Activated CD4-positive, alpha-beta T cell treated with anti-CD3 and anti-CD28 coated beads for 24 hours (primary cell): ENCODE measurements around the gene METRNL.
"Not testable (repeated sequence)": the region's sequence is repeated elsewhere in the genome, so short reads cannot be mapped to it uniquely, and the experiment has no call there.

Experiments used
- DNase-seq, 2 donors: peaks; one replicate each; pipeline ENCODE4 v3.0.0-alpha.2; 2020; ENCODE audit warnings: low read depth in 2 of 2

METRNL gene

GRCh38 chr17:83106913-83107655 is 27.7 kb downstream of the METRNL start:
- DNase-seq: no peak

GRCh38 chr17:83107656-83108048 is 28.2 kb downstream of the METRNL start:
- no peak for DNase-seq

GRCh38 chr17:83108709-83109108 is 29.3 kb downstream of the METRNL start:
- no peak for DNase-seq

- DNase-seq: no peak
Measured at GRCh38 chr17:83109386-83109785, 30.0 kb downstream of the METRNL start.

- DNase-seq: no peak
Measured at GRCh38 chr17:83109793-83110645, 30.6 kb downstream of the METRNL start.

- no peak for DNase-seq
Measured at GRCh38 chr17:83110735-83111134, 31.3 kb downstream of the METRNL start.

- DNase-seq: no peak
Measured at GRCh38 chr17:83111516-83112282, 32.3 kb downstream of the METRNL start.

- no peak for DNase-seq
Measured at GRCh38 chr17:83113381-83113780, 34.0 kb downstream of the METRNL start.

- no peak for DNase-seq
Measured at GRCh38 chr17:83113792-83114191, 34.4 kb downstream of the METRNL start.

- DNase-seq: no peak
Measured at GRCh38 chr17:83114706-83115105, 35.3 kb downstream of the METRNL start.

- no peak for DNase-seq
Measured at GRCh38 chr17:83115202-83115651, 35.8 kb downstream of the METRNL start.

- no peak for DNase-seq
Measured at GRCh38 chr17:83115832-83116231, 36.4 kb downstream of the METRNL start.

GRCh38 chr17:83116311-83116771 is 36.9 kb downstream of the METRNL start:
- DNase-seq: no peak

- no peak for DNase-seq
Measured at GRCh38 chr17:83116783-83117555, 37.6 kb downstream of the METRNL start.

- no peak for DNase-seq
Measured at GRCh38 chr17:83117583-83117982, 38.2 kb downstream of the METRNL start.

GRCh38 chr17:83118071-83118841 is 38.8 kb downstream of the METRNL start:
- no peak for DNase-seq

GRCh38 chr17:83119987-83120864 is 40.8 kb downstream of the METRNL start:
- no peak for DNase-seq

GRCh38 chr17:83121473-83121872 is 42.1 kb downstream of the METRNL start:
- not testable (repeated sequence) for DNase-seq
